DMS53 treated with DMSO at 0.1 percent for 48 hours (cell line): Measurements from ENCODE around the gene NAA35.
A peak's percentile ranks its signal among the peaks of the same experiment; 100 is the strongest.
"Not testable (repeated sequence)": the region's sequence is repeated elsewhere in the genome, so short reads cannot be mapped to it uniquely, and the experiment has no call there.

ENCODE experiments used
- DNase-seq: peaks from one replicate; lab custom pipeline; 2025; ENCODE audit not compliant: unreplicated experiment; lab: John Stamatoyannopoulos, UW

Gene NAA35

GRCh38 chr9:86022687-86023266 lies 81.8 kb downstream of the NAA35 start:
- no peak for DNase-seq

- DNase-seq, result no peak
Measured at GRCh38 chr9:86027767-86028166, 86.8 kb downstream of the NAA35 start.

DNA sequence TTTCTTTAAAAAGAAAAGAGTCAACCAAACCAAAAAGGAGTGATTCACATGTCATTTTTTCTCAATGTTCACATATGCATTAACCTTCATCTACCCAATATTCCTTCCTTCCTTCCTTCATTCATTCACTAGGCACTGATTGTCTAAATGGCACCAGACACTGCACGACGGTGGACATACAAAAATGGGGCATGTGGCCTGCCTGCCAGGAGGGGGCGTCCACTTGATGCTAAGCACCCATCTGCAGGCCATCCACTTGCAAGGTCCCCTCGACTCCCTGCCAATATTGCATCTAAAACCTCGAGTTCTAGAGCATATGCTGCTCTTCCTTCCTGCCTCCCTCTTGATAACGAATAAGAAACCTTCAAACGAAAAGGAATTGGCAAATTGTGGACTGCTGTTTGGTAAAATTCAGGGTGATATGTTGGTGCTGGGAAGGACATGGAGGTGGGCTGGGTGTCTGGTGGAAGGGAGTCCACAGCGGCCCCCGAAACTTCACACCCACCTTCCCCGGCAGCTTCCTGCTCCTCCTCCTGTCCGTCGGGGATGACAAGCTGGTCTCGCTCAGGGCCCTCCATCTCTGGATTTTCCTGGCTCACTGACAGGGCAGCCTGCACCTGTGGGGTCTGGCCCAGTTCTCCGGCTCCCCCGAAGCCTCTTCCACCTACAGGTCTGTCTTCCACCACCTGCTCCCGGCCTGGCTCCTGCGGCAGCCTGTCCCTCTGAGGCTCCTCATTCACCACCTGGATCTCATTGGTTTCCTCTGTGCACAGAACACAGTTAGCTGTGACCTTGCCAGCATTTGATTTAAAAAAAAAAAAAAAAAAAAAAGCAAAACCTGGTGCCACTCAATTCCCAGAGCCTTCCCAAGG lies 94.2 kb downstream of the NAA35 start:
- no peak for DNase-seq

DNA sequence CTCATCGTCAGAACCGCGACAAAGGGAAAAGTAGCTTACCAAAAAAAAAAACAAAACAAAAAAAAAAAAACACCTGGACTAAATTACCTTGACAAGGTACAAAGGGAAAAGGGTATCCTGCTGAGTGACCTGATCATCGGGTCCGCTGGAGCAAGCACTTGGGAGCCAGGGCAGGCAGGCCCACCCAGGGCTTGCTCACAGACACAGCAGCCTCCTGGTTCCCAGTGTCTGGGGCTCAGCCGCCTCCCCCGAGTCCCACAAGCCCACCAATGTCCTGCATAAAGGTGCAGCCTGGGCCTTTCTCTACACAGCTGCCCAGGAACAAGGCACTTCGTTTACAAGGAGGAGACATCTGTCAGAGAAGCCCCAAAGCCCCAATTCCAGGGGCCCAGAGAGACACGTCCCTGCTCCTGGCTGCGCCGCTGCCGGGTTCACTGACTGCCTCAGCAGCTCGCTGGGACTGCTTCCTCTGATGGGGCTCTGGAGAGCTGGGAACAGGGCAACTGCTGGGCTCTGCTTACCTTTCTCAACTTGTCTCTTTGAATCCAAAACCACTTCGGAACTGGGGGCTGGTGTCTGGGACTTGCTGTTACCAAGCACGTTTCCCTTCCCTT lies 95.0 kb downstream of the NAA35 start:
- no peak for DNase-seq

GRCh38 chr9:86036555-86036954 lies 95.6 kb downstream of the NAA35 start:
- DNase-seq, result peak; percentile 31

GRCh38 chr9:86039991-86040860 lies 99.3 kb downstream of the NAA35 start:
- DNase-seq, result no peak

- no peak for DNase-seq
Measured at GRCh38 chr9:86040861-86041155, 99.9 kb downstream of the NAA35 start.

- no peak for DNase-seq
Measured at GRCh38 chr9:86041311-86041741, 100.4 kb downstream of the NAA35 start.

GRCh38 chr9:86042199-86042978 lies 101.4 kb downstream of the NAA35 start:
- no peak for DNase-seq

DNA sequence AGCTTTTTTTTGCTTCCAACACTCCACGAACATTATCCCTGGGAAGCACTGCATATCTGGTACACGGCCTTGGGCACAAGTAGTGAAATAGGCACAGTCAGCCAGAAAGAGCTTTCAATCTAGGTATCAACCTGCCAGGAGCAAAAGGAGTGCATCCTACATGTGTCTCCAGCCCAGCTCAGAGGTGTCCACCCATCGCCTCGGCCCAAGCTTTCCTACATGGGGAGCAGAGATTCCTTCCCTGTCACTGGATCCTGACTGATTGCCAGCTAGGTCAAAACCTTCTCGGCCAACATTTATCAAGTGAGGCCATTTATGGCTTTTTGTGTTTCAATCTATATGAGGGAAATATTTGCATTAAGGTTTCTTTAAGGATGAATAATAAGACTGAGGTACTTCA lies 102.6 kb downstream of the NAA35 start:
- DNase-seq, result no peak

DNA sequence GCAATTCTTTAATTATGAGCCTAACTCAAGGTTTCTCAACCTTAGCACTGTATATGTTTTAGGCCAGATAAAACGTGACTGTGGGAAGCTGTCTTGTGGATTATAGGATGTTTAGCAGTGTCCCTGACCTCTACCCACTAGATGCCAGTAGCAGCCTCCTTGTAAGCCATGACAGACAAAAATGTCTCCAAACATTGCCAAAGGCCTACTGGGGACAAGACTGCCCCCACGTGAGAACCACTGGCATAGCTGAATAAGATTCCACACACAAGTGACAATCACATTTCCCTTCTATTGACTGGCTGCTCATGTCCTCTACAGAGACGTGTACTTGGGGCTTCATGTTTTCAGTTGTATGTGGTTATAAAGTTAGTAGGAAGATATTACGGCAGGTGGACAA lies 103.1 kb downstream of the NAA35 start:
- no peak for DNase-seq

GRCh38 chr9:86045654-86046053 lies 104.7 kb downstream of the NAA35 start:
- no peak for DNase-seq

DNA sequence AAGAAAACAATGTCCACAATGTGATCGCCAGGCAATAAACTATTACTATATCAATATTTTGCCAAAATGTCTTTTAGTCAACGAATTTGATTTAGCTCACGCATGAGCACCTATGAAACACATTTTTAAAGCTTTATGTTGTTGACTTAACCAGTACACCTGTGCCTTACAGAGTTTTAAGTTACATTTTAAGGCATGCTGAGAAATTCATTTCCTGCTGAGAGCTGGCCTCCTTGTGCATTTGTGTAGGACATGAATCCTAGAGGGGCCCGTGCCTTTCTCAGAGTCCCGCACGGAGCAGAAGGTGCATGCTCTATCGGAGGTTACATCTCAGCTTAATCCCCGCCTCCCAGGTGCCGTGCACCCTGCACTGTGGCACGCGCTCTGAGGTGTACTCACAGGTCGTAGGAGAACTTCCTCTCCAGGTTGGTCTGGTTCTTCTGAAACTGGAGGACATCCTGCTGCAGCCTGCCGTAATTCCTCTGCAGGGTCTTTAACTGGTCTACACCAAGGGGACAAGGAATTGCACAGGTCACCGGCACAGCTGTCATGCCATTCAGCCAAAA lies 105.2 kb downstream of the NAA35 start:
- DNase-seq, result no peak

GRCh38 chr9:86046930-86047341 lies 106.0 kb downstream of the NAA35 start:
- no peak for DNase-seq

DNA sequence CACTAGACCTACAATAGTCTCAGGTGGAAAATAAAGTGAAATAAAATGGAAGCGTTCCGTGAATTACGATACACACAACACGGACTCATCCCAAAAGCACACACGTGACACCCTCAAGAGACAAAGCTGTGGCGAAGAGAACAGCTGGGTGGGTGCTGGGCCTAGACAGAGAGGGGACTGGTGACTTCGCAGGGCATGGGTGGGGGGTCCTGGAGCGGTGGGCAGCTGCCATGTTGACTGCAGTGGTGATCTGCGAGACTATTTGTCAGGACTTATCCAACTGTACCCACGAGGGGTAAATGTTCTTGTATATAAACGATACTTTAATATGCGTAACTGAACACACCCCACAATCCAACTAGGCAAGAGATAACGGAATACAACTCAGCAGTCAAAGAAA lies 106.4 kb downstream of the NAA35 start:
- no peak for DNase-seq

- not testable (repeated sequence) for DNase-seq
Measured at GRCh38 chr9:86048018-86048742, 107.2 kb downstream of the NAA35 start.

- no peak for DNase-seq
Measured at GRCh38 chr9:86052556-86053468, 111.9 kb downstream of the NAA35 start.

- no peak for DNase-seq
Measured at GRCh38 chr9:86054695-86055094, 113.7 kb downstream of the NAA35 start.

GRCh38 chr9:86057491-86057890 lies 116.5 kb downstream of the NAA35 start:
- no peak for DNase-seq
